ENCODE data around the gene TRPM1. TPM values are rescaled to one million over a fixed set of nuclear protein-coding genes. Genes with fewer than 3 reads are reported as not detected.

Gene TRPM1
- total RNA-seq, 1 donor from 2014 or later: not detected

DNA sequence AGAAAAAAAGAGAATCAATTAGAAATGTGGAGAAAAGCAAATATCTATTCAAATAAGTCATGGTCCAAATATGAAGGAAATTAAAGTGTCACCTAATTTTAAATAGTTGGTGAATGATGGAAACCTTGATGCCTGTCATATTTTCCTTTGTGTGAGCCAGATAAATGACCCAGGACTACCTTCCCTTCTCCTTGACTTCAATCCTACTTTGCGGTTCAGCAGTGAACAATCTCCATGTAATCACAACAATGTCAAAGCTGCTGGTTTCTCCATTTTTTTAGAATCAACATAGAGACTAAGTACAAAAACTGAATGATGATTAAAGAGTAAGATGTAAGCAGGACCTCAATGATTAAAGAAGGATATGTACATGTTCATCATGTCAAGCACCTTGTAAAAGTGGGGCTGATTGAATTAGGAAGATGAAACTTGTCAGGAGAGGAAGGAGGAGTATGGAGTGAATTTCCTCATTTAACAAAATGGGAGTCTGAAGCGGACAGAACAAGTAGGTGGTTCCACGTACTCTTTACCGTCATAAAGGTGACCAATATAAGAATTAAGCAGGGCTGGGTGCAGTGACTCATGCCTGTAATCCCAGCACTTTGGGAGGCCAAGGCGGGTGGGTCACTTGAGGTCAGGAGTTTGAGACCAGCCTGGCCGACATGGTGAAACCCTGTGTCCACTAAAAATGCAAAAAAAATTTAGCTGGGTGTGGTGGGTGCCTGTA lies 43.1 kb downstream of the TRPM1 start:
- Mint-ChIP-seq H3K9me3 (peaks cover 24% of the 10 kb centered on the region), H3K36me3 (no peaks in the 10 kb centered on the region), H3K27me3 (ENCODE audit: low read depth) (no peaks in the 10 kb centered on the region), H3K27ac (no peak overlapping the region), H3K4me3 (no peak overlapping the region), H3K4me1 (peaks cover 23% of the 10 kb centered on the region)
- DNase-seq (ENCODE audit: low spot score in 2 of 2, unreplicated experiment in 2 of 2): no peak
- TF ChIP-seq, protein P1, sequence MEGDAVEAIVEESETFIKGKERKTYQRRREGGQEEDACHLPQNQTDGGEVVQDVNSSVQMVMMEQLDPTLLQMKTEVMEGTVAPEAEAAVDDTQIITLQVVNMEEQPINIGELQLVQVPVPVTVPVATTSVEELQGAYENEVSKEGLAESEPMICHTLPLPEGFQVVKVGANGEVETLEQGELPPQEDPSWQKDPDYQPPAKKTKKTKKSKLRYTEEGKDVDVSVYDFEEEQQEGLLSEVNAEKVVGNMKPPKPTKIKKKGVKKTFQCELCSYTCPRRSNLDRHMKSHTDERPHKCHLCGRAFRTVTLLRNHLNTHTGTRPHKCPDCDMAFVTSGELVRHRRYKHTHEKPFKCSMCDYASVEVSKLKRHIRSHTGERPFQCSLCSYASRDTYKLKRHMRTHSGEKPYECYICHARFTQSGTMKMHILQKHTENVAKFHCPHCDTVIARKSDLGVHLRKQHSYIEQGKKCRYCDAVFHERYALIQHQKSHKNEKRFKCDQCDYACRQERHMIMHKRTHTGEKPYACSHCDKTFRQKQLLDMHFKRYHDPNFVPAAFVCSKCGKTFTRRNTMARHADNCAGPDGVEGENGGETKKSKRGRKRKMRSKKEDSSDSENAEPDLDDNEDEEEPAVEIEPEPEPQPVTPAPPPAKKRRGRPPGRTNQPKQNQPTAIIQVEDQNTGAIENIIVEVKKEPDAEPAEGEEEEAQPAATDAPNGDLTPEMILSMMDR (IDR thresholded peaks at IDR 0.05; ENCODE audit: unreplicated experiment): no peak

DNA sequence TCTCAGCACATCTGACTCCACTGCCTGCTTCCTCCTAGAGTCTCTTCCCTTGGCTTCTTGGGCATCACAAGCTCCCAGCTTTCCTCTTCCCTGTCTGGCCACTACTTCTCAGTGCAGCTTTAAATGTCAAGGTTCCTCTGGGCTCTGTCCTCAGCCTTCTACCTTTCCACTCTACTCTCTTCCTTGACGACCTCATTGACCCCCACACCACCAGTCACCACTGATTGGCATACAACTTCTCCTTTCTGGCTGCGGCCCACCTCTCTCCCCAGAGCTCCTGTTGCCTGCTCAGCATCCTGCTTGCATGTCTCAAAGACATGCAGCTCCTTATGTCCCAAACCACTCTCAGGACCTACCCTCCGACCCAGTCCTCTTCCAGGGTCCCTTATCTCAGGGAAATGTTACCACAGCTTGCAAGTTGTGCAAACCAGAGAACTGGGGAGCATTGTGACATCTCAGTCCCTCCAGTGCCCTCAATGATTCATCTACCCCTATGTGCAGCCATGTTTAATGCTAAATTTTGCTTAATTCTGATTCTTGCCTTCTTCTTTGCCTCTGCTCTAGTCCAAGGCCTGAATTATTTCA lies 49.9 kb downstream of the TRPM1 start:
- H3K4me1 Mint-ChIP-seq: no peaks in the 10 kb centered on the region
- TF ChIP-seq, protein P1 (IDR thresholded peaks at IDR 0.05; ENCODE audit: unreplicated experiment): no peak
- no peak overlapping the region for H3K4me3 Mint-ChIP-seq
- H3K27ac Mint-ChIP-seq: no peak overlapping the region
- no peak for DNase-seq (ENCODE audit: low spot score in 2 of 2, unreplicated experiment in 2 of 2)
- no peaks in the 10 kb centered on the region for H3K27me3 Mint-ChIP-seq (ENCODE audit: low read depth)
- no peaks in the 10 kb centered on the region for H3K36me3 Mint-ChIP-seq
- peaks cover 8% of the 10 kb centered on the region for H3K9me3 Mint-ChIP-seq

DNA sequence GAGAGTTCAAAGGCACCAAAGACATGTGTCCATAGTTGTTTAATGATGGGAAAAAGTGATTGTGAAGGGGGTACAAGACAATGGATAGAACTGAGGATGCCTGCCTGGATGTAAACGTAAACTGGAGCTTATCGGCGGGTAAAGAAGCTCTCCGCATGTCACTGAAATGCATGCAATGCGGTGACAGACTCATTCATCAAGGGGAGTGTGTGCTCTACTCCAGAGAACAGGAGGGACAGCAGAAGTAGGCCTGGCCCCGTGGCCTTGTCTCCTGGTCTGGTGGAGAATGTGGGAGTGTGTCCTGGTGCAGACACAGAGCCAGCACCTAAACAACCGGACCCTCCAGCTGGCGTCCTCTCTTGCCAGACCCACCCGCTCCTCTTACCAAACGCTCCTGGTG lies 50.6 kb downstream of the TRPM1 start:
- Mint-ChIP-seq H3K36me3 (no peaks in the 10 kb centered on the region), H3K9me3 (peaks cover 5% of the 10 kb centered on the region), H3K27me3 (ENCODE audit: low read depth) (no peaks in the 10 kb centered on the region), H3K4me3 (no peak overlapping the region), H3K27ac (no peak overlapping the region), H3K4me1 (no peaks in the 10 kb centered on the region)
- TF ChIP-seq, protein P1 (IDR thresholded peaks at IDR 0.05; ENCODE audit: unreplicated experiment): no peak
- no peak for DNase-seq (ENCODE audit: low spot score in 2 of 2, unreplicated experiment in 2 of 2)

DNA sequence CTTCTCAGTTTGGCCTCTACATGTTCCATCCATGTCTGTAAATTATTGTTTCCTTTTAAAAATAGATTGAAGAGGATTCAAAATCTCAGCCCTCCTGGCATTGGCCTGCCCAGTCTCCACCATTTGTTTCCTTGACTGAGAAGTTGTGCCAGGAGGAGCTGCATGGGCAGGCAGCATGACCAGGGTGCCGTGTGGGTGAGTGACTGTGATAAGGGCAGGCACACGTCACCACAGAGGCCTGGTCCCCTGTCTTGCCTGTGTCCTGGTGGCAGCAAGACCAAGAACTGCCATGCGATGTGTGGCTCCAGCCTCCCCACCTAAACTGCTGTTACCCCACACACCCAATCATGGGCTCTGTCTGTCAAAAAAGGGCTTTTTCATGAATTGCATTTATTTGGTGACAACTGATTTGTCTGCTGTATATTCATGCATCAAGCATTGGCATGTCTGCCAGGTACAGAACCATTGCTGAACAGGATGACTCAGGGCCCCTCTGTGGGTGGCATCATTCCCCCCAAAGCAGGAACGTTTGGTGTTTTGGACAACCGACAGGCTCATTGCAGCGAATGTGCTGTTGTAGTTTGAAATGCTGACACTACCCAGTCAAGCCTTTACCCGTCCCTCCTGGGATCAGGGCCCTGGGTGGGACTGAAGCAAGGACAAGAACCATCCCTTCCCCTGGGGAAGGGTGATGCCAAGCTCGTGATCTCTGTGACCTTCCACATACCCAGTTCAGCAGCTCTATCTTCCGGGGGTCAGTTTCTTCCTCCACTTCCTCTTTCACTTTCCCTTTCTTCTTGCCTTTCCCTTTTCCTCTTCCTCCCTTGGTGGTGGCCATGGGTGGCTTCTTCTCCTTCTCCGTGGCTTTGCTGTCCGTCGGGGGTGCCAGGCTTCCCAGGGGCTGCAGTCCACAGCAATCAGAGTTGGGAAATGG lies 51.6 kb downstream of the TRPM1 start:
- H3K36me3 Mint-ChIP-seq: no peaks in the 10 kb centered on the region
- H3K27me3 Mint-ChIP-seq (ENCODE audit: low read depth): no peaks in the 10 kb centered on the region
- H3K4me1 Mint-ChIP-seq: no peaks in the 10 kb centered on the region
- DNase-seq (ENCODE audit: low spot score in 2 of 2, unreplicated experiment in 2 of 2): no peak
- H3K9me3 Mint-ChIP-seq: no peaks in the 10 kb centered on the region
- no peak overlapping the region for H3K4me3 Mint-ChIP-seq
- TF ChIP-seq, protein P1 (IDR thresholded peaks at IDR 0.05; ENCODE audit: unreplicated experiment): no peak
- no peak overlapping the region for H3K27ac Mint-ChIP-seq

DNA sequence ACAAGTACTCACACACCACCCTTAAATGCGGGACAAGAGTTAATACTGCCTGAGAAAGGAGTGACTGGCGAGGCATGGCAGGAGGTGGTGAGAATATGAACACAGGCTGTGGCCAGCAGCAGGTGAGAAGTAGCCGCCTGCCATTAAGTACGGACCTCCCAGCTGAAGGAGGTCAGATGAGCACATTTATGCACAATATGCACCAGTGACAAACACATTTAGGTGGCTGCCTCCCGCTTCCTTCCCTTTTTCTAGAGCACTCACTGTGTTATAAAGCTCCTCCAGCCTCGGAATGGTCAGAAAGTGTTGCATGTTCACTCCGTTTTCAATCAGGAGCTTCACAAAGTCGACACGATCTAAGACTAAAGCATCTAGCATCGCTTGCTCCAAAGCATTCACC lies 52.4 kb downstream of the TRPM1 start:
- no peak for DNase-seq (ENCODE audit: low spot score in 2 of 2, unreplicated experiment in 2 of 2)
- no peaks in the 10 kb centered on the region for H3K9me3 Mint-ChIP-seq
- no peaks in the 10 kb centered on the region for H3K36me3 Mint-ChIP-seq
- no peak overlapping the region for H3K27ac Mint-ChIP-seq
- no peaks in the 10 kb centered on the region for H3K27me3 Mint-ChIP-seq (ENCODE audit: low read depth)
- H3K4me1 Mint-ChIP-seq: no peaks in the 10 kb centered on the region
- TF ChIP-seq, protein P1 (IDR thresholded peaks at IDR 0.05; ENCODE audit: unreplicated experiment): no peak
- H3K4me3 Mint-ChIP-seq: no peak overlapping the region
